ENCODE measurements around the gene NME2.

- TF ChIP-seq, protein P1, sequence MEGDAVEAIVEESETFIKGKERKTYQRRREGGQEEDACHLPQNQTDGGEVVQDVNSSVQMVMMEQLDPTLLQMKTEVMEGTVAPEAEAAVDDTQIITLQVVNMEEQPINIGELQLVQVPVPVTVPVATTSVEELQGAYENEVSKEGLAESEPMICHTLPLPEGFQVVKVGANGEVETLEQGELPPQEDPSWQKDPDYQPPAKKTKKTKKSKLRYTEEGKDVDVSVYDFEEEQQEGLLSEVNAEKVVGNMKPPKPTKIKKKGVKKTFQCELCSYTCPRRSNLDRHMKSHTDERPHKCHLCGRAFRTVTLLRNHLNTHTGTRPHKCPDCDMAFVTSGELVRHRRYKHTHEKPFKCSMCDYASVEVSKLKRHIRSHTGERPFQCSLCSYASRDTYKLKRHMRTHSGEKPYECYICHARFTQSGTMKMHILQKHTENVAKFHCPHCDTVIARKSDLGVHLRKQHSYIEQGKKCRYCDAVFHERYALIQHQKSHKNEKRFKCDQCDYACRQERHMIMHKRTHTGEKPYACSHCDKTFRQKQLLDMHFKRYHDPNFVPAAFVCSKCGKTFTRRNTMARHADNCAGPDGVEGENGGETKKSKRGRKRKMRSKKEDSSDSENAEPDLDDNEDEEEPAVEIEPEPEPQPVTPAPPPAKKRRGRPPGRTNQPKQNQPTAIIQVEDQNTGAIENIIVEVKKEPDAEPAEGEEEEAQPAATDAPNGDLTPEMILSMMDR (IDR thresholded peaks at IDR 0.05; ENCODE audit: low read depth, low read length), result no peak
- no peak for TF ChIP-seq EZH2phosphoT487 (IDR thresholded peaks at IDR 0.05; ENCODE audit: low read depth)
These were observed 17.0 kb upstream of the NME2 start for GRCh38 chr17:51149163-51149562.
